Lower leg skin (tissue), 4 donors: ENCODE results near the gene JAKMIP2. TPM values are rescaled to one million over a fixed set of nuclear protein-coding genes. Genes with fewer than 3 reads are reported as not detected.

ENCODE experiments used
- DNase-seq, 2 donors: peaks; one replicate each; pipeline ENCODE4 v3.0.0-alpha.2; 2019; ENCODE audit warnings: low spot score in 2 of 2
- H3K4me3 ChIP-seq: fragments of 200-600 bp; sonication (generic); 2 replicates; pipeline ENCODE4 v1.5.1; 2017; ENCODE audit warnings: mild to moderate bottlenecking, low read depth; ENCODE audit not compliant: poor library complexity, severe bottlenecking
- POLR2A ChIP-seq, 2 donors: fragments of 450-650 bp; IDR thresholded peaks; one replicate each; pipeline ENCODE4 v1.6.1; 2016 to 2017; ENCODE audit warnings: antibody characterized with exemption in 2 of 2, mild to moderate bottlenecking in 1 of 2, moderate library complexity in 1 of 2
- WGBS, 2 donors: methylation state at CpG; one replicate each; pipeline ENCODE4 v1.1.5; 2018; 5-methylcytosine and 5-hydroxymethylcytosine counted together
- intact Hi-C: fragments of 100-400 bp; cut with DNase I; formaldehyde crosslinking; loops from one replicate; pipeline ENCODE4 v1.15.0; 2023; ENCODE audit warnings: low total_unique reads
- total RNA-seq, 4 donors: library from RNA; depleted of rRNA; stranded (reverse); fragments of >200 nt; gene quantifications; one replicate each; pipeline ENCODE4 v1.1.0, GENCODE V29; 2016
- TF ChIP-seq, protein P1 (sequence below), 3 donors: fragments of 450-650 bp; IDR thresholded peaks; one replicate each; pipeline ENCODE4 v1.5.1; 2016; ENCODE audit warnings: antibody characterized with exemption in 3 of 3, mild to moderate bottlenecking in 3 of 3, moderate library complexity in 2 of 3

The JAKMIP2 gene
- total RNA-seq, 4 donors from 2014 or later: 0.23 to 0.34 (median 0.23) TPM; not detected in 1

DNA sequence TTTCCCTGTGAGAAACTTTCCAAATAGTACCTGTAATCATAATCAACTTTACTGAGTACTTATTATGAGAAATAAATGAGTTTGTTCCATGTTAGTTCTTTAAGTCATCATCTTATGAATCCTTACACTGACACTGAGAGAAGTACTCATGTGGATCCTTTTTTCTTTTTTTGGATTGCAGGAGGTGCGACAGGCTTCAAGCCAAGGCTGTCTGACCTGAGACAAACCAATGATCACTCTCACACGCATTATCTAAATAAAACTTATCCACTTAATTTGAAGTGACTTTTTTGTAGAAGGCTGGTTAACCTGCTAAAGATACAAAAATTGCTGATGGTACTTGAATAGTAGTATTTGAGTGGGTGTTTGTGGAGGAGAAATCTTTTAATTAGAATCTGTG, 39.5 kb downstream of the JAKMIP2 start:
- 86 to 91% methylated on average over 2 of the region's 2 CpGs for WGBS, 2 donors
- intact Hi-C loops: no loop called here
- TF ChIP-seq POLR2A (IDR thresholded peaks at IDR 0.05): no peak
- TF ChIP-seq, protein P1, sequence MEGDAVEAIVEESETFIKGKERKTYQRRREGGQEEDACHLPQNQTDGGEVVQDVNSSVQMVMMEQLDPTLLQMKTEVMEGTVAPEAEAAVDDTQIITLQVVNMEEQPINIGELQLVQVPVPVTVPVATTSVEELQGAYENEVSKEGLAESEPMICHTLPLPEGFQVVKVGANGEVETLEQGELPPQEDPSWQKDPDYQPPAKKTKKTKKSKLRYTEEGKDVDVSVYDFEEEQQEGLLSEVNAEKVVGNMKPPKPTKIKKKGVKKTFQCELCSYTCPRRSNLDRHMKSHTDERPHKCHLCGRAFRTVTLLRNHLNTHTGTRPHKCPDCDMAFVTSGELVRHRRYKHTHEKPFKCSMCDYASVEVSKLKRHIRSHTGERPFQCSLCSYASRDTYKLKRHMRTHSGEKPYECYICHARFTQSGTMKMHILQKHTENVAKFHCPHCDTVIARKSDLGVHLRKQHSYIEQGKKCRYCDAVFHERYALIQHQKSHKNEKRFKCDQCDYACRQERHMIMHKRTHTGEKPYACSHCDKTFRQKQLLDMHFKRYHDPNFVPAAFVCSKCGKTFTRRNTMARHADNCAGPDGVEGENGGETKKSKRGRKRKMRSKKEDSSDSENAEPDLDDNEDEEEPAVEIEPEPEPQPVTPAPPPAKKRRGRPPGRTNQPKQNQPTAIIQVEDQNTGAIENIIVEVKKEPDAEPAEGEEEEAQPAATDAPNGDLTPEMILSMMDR (IDR thresholded peaks at IDR 0.05): no peak

DNA sequence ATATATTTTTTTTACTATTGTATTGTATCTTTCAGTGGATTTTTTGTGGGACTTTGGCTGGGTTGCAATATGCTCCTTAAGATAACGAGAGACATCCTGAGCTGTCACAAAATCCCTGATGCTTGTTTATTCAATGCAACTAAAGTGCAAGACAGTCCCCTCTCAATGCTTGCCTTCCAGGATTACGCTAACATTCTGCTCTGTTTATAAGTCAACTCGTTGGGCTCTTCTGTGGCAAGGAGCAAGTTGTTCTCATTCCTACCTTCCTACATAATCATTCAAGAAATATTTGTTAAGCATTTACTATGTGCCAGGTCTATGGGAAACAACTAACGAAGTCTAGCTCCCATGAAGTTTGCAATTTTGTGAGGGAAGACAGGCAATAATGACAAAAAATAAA, 40.4 kb downstream of the JAKMIP2 start:
- 76 to 79% methylated on average over 4 of the region's 4 CpGs for WGBS, 2 donors
- DNase-seq: no peak
- no peak overlapping the region for H3K4me3 ChIP-seq
- intact Hi-C loops: no loop called here
- no peak for TF ChIP-seq POLR2A (IDR thresholded peaks at IDR 0.05)
- TF ChIP-seq, protein P1 (IDR thresholded peaks at IDR 0.05): no peak

More for the DNA sequence above, 39.5 kb downstream of the JAKMIP2 start:
- no peak overlapping the region for H3K4me3 ChIP-seq
- no peak for DNase-seq

DNA sequence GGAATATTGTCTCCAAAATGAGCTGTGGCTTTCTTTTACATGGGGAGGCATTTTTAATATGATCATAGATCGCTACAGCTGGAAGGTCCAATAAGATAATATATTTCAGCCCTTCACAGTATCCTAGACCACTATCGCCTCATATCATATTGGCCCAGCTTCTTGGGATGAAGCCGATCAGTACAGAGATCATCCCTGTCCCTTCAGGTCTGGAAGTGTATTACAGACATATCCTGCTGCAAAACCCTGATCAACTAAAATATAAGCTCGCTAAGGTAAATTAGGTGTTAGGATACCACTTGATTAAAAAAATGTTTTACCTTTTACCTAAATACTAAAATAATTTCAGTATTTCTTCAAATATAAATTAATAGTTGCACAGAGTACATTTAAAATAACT, 41.7 kb downstream of the JAKMIP2 start:
- 96% methylated on average over 4 of the region's 4 CpGs for WGBS, 2 donors
- DNase-seq: no peak
- TF ChIP-seq, protein P1 (IDR thresholded peaks at IDR 0.05): no peak
- TF ChIP-seq POLR2A (IDR thresholded peaks at IDR 0.05): no peak
- intact Hi-C loops: no loop called here
- H3K4me3 ChIP-seq: no peak overlapping the region

DNA sequence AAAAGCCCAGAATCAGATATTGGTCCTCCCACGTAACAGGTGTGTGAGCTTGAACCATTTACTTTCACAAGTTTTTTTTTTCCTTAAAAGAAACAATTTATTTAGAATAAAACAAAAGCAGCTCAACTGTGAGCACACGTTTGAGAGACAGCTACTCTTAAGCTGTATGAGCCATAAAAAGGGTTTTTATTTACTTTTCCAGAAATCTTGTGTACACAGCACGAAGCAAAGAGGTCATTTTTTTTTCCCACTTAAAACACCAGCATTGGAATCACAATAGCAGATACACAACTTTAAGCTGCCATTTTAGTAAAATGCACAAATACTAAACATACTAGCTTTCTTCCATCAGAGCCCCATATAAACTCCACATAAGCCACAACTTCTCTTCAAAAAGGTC, 44.6 kb downstream of the JAKMIP2 start:
- DNase-seq: no peak
- no peak for TF ChIP-seq POLR2A (IDR thresholded peaks at IDR 0.05)
- TF ChIP-seq, protein P1 (IDR thresholded peaks at IDR 0.05): no peak
- no peak overlapping the region for H3K4me3 ChIP-seq
- 60 to 69% methylated on average over 3 of the region's 3 CpGs for WGBS, 2 donors
- intact Hi-C loops: no loop called here

DNA sequence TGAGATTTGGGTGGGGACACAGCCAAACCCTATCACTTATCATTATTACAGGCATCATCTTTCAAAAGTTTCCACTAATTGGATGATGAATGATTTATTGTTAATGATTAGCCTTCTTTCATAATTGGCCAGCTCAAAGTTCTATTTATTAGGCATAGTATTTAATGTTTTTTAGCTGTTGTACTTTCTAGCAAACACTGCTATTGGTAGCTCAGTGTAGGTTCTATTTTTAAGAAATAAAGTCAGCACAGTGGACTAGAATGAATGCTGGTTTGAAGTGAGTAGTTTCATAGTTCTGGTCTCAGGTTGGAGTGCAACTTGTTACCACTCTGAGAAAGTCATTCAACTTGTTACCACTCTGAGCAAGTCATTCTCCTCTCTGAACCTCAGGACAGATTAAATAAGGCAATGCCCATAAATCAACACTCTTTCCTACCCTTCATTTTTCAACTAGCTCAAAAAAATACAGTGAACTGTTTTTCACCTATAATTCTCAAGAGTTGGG, 46.9 kb downstream of the JAKMIP2 start:
- TF ChIP-seq, protein P1 (IDR thresholded peaks at IDR 0.05): no peak
- TF ChIP-seq POLR2A (IDR thresholded peaks at IDR 0.05): no peak
- no peak overlapping the region for H3K4me3 ChIP-seq
- intact Hi-C loops: no loop called here
- DNase-seq: no peak

DNA sequence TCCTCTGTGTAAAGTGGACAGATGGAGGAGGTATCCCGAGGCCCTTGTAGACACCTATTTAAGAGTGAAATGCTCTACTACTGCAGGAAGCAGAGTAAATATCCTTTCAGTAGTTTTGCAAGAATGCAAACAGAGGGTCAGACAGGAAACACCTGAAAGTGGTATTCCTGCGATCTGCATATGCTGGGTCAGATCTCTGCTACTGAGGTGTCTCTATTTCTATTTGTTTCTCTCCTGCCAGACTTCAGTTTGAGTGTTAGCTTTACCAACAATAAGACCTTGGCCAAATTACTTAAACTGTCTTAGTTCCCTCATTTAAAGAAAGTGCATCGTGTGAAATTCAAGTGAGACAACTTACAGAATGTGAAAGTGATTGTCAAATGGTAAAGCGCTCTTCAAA, 47.6 kb downstream of the JAKMIP2 start:
- no peak for DNase-seq
- 63 to 68% methylated on average over 4 of the region's 4 CpGs for WGBS, 2 donors
- TF ChIP-seq POLR2A (IDR thresholded peaks at IDR 0.05): no peak
- TF ChIP-seq, protein P1 (IDR thresholded peaks at IDR 0.05): no peak
- no peak overlapping the region for H3K4me3 ChIP-seq
- intact Hi-C loops: no loop called here
